GM20431 (cell line): ENCODE measurements around the gene C1QTNF1.

Experiments used
- in situ Hi-C: fragments of 300-500 bp; cut with MseI, MboI; formaldehyde crosslinking; loops from one replicate; pipeline ENCODE4 v1.15.0; 2020; ENCODE audit warnings: low sequenced_read_pairs; ENCODE audit not compliant: unreplicated experiment

The C1QTNF1 gene

GRCh38 chr17:79003661-79004411 lies 20.1 kb upstream of the C1QTNF1 start:
- in situ Hi-C loops: no loop called here

GRCh38 chr17:79005063-79005861 lies 18.7 kb upstream of the C1QTNF1 start:
- in situ Hi-C loops: no loop called here

GRCh38 chr17:79006046-79006445 lies 17.9 kb upstream of the C1QTNF1 start:
- in situ Hi-C loops: no loop called here

GRCh38 chr17:79006794-79007503 lies 17.0 kb upstream of the C1QTNF1 start:
- in situ Hi-C loops: no loop called here

GRCh38 chr17:79007504-79008381 lies 16.2 kb upstream of the C1QTNF1 start:
- in situ Hi-C loops: no loop called here

- in situ Hi-C loops: no loop called here
Measured at GRCh38 chr17:79008666-79009387, 15.1 kb upstream of the C1QTNF1 start.

- in situ Hi-C loops: no loop called here
Measured at GRCh38 chr17:79009397-79010303, 14.3 kb upstream of the C1QTNF1 start, which contains the start of gene CANT1. CANT1 (minus strand) TSS chr17:79009764; CDS start chr17:78997622, 12,142 bp downstream.

- in situ Hi-C loops: no loop called here
Measured at GRCh38 chr17:79010304-79010646, 13.7 kb upstream of the C1QTNF1 start.

GRCh38 chr17:79011451-79012147 lies 12.4 kb upstream of the C1QTNF1 start:
- in situ Hi-C loops: no loop called here

- in situ Hi-C loops: no loop called here
Measured at GRCh38 chr17:79012563-79013134, 11.3 kb upstream of the C1QTNF1 start.

- in situ Hi-C loops: no loop called here
Measured at GRCh38 chr17:79014158-79014758, 9.7 kb upstream of the C1QTNF1 start.

GRCh38 chr17:79017546-79018369 lies 6.2 kb upstream of the C1QTNF1 start:
- in situ Hi-C loops: no loop called here

GRCh38 chr17:79018370-79018695 lies 5.6 kb upstream of the C1QTNF1 start:
- in situ Hi-C loops: no loop called here

GRCh38 chr17:79019261-79019631 lies 4.7 kb upstream of the C1QTNF1 start:
- in situ Hi-C loops: no loop called here

- in situ Hi-C loops: no loop called here
Measured at GRCh38 chr17:79019632-79020584, 4.1 kb upstream of the C1QTNF1 start.
